ENCODE results near the gene AGBL2. TPM values are rescaled to one million over a fixed set of nuclear protein-coding genes. Genes with fewer than 3 reads are reported as not detected.
"Not testable (repeated sequence)": the region's sequence is repeated elsewhere in the genome, so short reads cannot be mapped to it uniquely, and the experiment has no call there.

Gene AGBL2
- total RNA-seq, 1 donor from 2014 or later: 2.1 TPM

DNA sequence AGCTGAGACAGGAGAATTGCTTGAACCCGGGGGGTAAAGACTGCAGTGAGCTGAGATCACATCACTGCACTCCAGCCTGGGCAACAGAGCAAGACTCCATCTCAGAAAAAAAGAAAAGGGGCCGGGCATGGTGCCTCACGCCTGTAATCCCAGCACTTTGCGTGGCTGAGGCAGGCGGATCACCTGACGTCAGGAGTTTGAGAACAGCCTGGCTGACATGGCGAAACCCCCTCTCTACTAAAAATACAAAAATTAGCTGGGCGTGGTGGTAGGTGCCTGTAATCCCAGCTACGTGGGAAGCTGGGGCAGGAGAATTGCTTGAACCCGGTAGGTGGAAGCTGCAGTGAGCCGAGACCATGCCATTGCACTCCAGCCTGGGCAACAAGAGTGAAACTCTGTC is 78.8 kb downstream of the AGBL2 start:
- not testable (repeated sequence) for DNase-seq (ENCODE audit: low read depth)

DNA sequence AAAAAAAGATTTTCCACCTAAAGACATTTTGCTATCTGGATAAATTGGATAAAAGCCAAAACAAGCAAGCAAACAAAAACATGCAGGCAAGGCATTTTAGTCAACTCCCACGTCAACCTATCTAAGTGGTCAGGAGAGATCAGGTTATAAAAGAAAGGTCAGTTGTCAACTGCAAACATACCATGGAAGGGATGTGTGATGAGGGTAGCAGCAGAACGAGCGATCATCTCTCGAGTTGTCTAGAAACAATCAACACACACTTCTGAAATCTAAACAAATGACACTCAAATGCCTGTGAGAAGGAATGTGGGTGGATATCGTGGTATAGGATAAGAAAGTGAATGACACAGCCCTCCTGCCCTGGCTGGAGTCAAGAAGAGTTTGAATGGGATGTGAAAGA is 83.7 kb downstream of the AGBL2 start:
- no peak for DNase-seq (ENCODE audit: low read depth)

DNA sequence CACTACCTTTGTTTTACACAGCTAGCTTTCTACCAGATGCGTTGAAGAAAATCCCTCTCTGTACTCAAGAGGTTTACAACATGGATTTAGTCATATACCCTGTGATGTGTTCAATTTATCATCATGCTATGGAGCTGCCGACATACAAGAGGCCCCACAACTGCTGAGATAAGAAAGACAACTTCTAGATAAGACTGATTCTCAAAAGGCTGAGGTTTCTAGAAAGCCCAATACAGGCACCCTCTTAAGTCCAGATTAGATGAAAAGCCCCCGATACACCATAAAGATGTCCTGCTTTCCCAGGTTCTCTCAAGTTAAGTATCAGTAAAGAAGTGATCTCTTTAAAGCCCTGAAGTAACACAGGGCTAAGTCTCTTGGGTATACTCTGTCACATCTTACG is 87.1 kb downstream of the AGBL2 start:
- no peak for DNase-seq (ENCODE audit: low read depth)

DNA sequence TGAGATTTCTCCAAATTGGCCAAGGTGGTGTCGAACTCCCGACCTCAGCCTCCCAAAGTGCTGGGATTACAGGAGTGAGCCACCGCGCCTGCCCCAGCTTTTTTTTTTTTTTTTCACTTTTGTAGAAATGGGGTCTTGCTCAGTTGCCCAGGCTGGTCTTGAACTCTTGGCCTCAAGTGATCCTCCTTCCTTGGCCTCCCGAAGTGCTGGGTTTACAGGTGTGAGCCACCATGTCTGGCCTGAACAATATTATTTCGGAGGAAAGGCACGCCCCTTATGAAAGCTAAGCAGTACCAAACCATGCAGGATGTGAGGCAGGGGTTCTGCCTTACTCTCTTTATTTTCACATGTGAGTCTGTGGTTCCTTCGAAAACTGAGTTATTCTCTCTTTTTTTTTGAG is 88.9 kb downstream of the AGBL2 start:
- DNase-seq (ENCODE audit: low read depth): no peak

DNA sequence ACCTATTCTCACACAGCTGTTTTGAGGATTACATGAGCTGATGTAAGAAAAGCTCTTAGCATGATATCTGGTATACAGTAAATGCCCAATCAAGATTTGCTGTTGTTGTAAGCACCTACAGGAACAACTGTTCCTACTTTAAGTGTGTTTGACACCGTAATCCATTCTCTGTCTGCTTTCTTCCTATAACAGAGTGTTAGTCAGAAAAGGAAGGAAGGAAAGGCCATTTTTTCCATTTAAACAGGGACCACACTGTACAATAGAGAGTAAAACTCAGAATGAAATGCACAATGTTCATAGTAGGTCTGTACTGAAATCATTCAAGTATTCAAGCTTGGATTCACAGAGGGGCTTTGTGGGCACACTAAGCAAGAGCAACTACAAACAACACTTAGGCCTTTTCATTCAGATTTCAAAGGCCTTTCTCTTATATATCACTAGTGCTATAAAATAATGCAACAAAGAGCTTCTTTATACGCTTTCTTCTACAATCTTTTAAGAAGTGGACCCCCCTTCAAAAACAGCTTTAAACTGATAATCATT is 94.3 kb downstream of the AGBL2 start:
- DNase-seq (ENCODE audit: low read depth): no peak

DNA sequence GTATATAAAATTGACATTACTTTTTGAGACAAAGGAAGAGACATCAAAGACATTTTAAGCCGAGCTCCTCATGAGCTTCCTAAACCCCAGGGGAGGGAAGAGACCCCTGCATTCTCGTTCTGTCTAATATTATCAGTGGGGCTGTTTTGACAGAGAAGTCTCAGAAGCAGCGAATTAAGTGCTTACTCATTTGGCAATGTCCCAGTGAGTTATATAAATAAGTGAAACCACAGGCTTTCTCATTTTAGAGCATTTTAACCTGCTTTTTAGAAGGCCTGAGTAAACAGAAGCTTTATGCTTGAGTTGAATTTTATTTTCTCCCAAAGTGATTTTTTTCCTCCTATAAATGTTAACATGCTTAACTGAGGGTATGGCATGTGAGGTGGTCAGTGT is 97.8 kb downstream of the AGBL2 start:
- DNase-seq (ENCODE audit: low read depth): peak; percentile 44

DNA sequence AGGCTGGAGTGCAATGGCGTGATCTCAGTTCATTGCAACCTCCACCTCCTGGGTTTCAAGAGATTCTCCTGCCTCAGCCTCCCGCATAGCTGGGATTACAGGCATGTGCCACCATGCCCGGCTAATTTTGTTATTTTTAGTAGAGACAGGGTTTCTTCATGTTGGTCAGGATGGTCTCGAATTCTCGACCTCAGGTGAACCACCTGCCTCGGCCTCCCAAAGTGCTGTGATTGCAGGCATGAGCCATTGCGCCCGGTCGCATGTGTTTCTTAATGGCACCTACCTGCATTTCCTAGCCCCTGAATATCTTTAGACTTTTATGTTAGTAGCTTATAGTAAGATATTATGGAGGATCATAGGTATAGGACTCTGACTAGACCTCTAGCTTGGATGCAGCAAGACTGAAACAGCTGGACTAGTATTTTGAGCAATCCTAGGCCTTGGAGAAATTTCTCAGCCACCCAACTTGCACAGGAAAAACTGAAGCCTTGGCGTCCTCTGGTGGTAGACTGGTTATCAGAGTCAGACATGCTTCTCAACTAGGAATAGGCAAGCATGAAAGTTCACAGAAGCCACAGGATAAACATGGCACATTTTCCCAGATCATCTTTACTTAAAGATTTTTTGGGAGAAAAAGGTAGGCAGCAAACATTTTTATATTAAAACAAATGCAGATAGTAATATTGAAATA is 98.3 kb downstream of the AGBL2 start:
- peak; percentile 63 for DNase-seq (ENCODE audit: low read depth)

DNA sequence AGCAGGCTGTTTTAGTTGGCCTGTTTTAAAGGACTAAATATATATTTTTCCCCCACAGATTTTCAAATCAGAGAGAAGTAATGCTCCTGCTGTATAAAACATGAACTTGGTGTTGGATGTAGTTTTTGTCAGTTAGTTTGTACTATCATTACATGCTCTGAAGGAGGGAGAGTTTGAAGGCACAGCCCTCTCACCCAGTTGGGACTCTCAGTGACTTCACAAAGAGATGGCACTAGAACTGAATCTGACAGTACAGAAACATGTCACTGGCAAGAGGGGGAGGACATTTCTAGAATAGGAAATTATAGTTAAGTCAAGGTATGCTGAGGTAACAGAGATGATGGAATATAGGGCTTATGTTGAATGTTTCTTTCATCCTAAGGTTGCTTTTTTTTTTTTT is 99.9 kb downstream of the AGBL2 start:
- no peak for DNase-seq (ENCODE audit: low read depth)

DNA sequence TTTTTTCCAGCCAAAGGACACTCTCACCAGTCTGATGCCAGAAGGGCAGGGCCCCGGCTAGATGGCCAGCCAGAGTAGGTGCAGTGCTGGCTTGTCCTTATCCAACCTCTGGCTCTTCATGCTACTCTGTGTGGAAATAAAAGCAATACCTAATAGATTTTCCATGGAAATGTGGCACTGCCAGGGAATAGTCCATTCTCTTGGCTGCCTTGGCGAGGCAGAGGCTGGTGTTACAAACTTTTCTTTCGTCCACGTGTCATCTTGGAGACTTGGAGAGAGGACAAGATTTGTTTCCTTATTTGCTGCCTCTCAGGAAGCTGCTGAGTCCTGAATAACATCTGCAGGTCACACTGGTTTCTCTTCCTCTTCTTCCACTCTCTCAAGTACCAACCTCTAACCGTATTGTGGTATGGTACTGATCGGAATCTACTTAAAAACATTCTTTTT is 103.8 kb downstream of the AGBL2 start:
- DNase-seq (ENCODE audit: low read depth): no peak

DNA sequence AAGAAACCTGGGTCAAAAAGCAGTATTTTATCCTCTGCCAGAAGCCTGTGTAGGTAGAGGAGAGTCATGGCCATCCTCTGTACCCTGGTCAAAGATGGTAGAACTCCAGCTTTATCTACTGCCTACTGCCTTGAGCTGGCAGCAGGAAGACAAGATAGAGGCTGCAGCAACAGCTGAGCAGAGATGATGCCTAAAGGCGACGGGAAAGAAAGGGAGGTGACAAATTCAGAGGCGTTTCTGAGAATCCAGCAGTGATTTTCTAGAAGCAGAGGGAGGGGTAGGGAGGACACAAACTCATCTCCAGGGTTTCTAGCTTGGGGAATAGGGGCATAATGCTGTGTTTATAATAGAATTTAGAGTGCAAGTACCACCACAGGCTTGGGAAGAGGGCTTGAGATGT is 105.5 kb downstream of the AGBL2 start:
- DNase-seq (ENCODE audit: low read depth): no peak

Other genes starting within 250 kb of the AGBL2 start
- 76.8 and 137 TPM in 2 replicates for gene CELF1, start 162.2 kb downstream of the AGBL2 start, total RNA-seq
- gene PTPMT1, start 149.8 kb downstream of the AGBL2 start, total RNA-seq: 94.0 and 135 TPM in 2 replicates
- gene KBTBD4, start 136.4 kb downstream of the AGBL2 start, total RNA-seq: 28.1 and 31.7 TPM in 2 replicates
- gene NDUFS3, start 136.3 kb downstream of the AGBL2 start, total RNA-seq: 61.1 and 64.7 TPM in 2 replicates
- gene FAM180B, start 128.7 kb downstream of the AGBL2 start, total RNA-seq: not detected in 2 replicates
- gene C1QTNF4, start 121.0 kb downstream of the AGBL2 start, total RNA-seq: not detected in 2 replicates
- 104 and 109 TPM in 2 replicates for gene MTCH2, start 72.8 kb downstream of the AGBL2 start, total RNA-seq
- 35.8 and 50.6 TPM in 2 replicates for gene FNBP4, start 52.0 kb upstream of the AGBL2 start, total RNA-seq
- 26.7 and 40.7 TPM in 2 replicates for gene NUP160, start 133.0 kb upstream of the AGBL2 start, total RNA-seq

Measured in renal cortical epithelial cell (primary cell).